DOHH2 (cell line): Measurements from ENCODE around the gene GFRA4.

ENCODE experiments used
- H3F3A ChIP-seq: fragments of 200-600 bp; sonication (generic), shearing (Covaris generic); 2 replicates; pipeline ENCODE4 v1.6.0; 2016; ENCODE audit warnings: antibody characterized with exemption, mild to moderate bottlenecking; ENCODE audit not compliant: control insufficient read depth, insufficient read depth
- H3K27ac ChIP-seq: fragments of 200-600 bp; sonication (generic); 2 replicates; pipeline ENCODE4 v1.5.1; 2014; ENCODE audit warnings: low read depth, mild to moderate bottlenecking, low read length, moderate library complexity
- H3K27me3 ChIP-seq: fragments of 200-600 bp; sonication (generic); 2 replicates; pipeline ENCODE4 v1.6.1; 2014; ENCODE audit warnings: mild to moderate bottlenecking, low read length, mixed read lengths; ENCODE audit not compliant: control insufficient read depth
- H3K36me3 ChIP-seq: fragments of 200-600 bp; sonication (generic); 2 replicates; pipeline ENCODE4 v1.6.1; 2014; ENCODE audit warnings: mild to moderate bottlenecking, low read length, moderate library complexity, mixed read lengths; ENCODE audit not compliant: control insufficient read depth
- H3K4me1 ChIP-seq: fragments of 200-600 bp; sonication (generic); 2 replicates; pipeline ENCODE4 v1.6.1; 2014; ENCODE audit warnings: mild to moderate bottlenecking, low read length, mixed read lengths; ENCODE audit not compliant: control insufficient read depth
- H3K4me2 ChIP-seq: fragments of 200-600 bp; sonication (generic); 2 replicates; pipeline ENCODE4 v1.6.0; 2014; ENCODE audit warnings: mild to moderate bottlenecking, low read length, moderate library complexity
- H3K4me3 ChIP-seq: fragments of 200-600 bp; sonication (generic); 2 replicates; pipeline ENCODE4 v1.5.1; 2014; ENCODE audit warnings: mild to moderate bottlenecking, low read length, mixed read lengths
- H3K79me2 ChIP-seq: fragments of 200-600 bp; sonication (generic); 2 replicates; pipeline ENCODE4 v1.6.1; 2014; ENCODE audit warnings: mild to moderate bottlenecking, low read length, mixed read lengths; ENCODE audit not compliant: control insufficient read depth
- H3K9me2 ChIP-seq: fragments of 200-600 bp; sonication (generic); replicated peaks from 2 replicates; pipeline ENCODE4 v1.6.1; 2014; ENCODE audit warnings: mild to moderate bottlenecking, low read length, mixed read lengths; ENCODE audit not compliant: control insufficient read depth
- H3K9me3 ChIP-seq: fragments of 200-600 bp; sonication (generic); 2 replicates; pipeline ENCODE4 v1.6.1; 2014; ENCODE audit warnings: antibody characterized with exemption, low read length, mixed read lengths; ENCODE audit not compliant: control insufficient read depth, insufficient read depth
- H4K20me1 ChIP-seq: fragments of 200-600 bp; sonication (generic); 2 replicates; pipeline ENCODE4 v1.6.0; 2014; ENCODE audit warnings: low read depth, mild to moderate bottlenecking, antibody characterized with exemption, low read length, moderate library complexity; ENCODE audit not compliant: control insufficient read depth, insufficient read depth
- CTCF ChIP-seq: fragments of 200-600 bp; sonication (generic); IDR thresholded peaks from one replicate; pipeline ENCODE4 v1.5.1; 2014; ENCODE audit warnings: antibody characterized with exemption, mild to moderate bottlenecking, low read depth, low read length; ENCODE audit not compliant: poor library complexity, severe bottlenecking
- EZH2phosphoT487 ChIP-seq: fragments of 200-600 bp; sonication (generic); IDR thresholded peaks from 2 replicates; pipeline ENCODE4 v1.6.1; 2017; ENCODE audit warnings: borderline replicate concordance, mild to moderate bottlenecking, antibody characterized with exemption, low read length, moderate library complexity, mixed read lengths

Gene GFRA4

DNA sequence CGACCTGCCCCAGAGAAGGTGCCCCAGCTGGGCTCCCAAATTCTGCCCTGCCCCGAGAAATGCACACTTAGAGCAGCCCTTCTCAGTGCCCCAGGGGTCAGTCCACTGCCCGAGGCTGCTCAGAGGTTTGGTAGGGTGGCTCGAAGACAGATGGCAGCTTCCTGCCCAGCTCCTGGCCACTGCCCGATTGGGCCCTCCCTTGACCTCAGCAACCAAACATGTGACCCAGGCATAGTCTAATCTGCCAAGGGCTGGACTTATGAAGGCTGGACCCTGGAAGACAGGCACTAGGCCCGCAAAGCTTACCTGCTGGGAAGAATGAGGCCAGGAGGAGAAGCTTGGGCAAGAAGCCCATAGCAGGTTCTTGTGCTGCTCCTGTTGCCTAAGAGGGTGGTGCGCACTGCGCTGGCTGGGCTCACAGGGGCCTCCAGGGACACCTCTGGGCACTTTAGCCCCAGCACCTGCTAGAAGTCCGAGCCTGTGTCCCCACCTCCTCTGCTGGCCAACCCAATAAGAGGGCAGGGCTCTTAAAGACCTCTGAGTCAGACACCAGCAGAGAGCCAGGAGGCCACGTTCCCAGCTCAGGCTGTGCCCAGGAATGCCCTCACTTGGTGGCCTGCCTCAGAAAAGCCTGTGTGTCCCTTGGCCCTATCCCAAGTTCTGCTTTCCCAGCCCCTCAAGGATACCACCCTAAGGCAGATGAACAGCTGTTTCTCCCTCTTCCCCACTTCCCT, 43.7 kb upstream of the GFRA4 start:
- H3K4me2 ChIP-seq = no peak overlapping the region
- TF ChIP-seq CTCF (no peak), EZH2phosphoT487 (no peak)
- H3K9me2 ChIP-seq = no peaks in the 10 kb centered on the region
- no peaks in the 10 kb centered on the region for H3K79me2 ChIP-seq
- no peak overlapping the region for H3K27ac ChIP-seq
- H3K9me3 ChIP-seq = no peaks in the 10 kb centered on the region
- H3K36me3 ChIP-seq = no peaks in the 10 kb centered on the region
- no peaks in the 10 kb centered on the region for H3F3A ChIP-seq
- H3K27me3 ChIP-seq = 0 out of 2 replicates have a peak, but pooled peaks cover 2% of the 10 kb centered on the region
- no peaks in the 10 kb centered on the region for H4K20me1 ChIP-seq
- H3K4me1 ChIP-seq = no peaks in the 10 kb centered on the region
- no peak overlapping the region for H3K4me3 ChIP-seq

- H3K36me3 ChIP-seq = no peaks in the 10 kb centered on the region
- no peaks in the 10 kb centered on the region for H3K79me2 ChIP-seq
- no peak overlapping the region for H3K4me2 ChIP-seq
- H4K20me1 ChIP-seq = no peaks in the 10 kb centered on the region
- H3K9me3 ChIP-seq = no peaks in the 10 kb centered on the region
- no peaks in the 10 kb centered on the region for H3F3A ChIP-seq
- H3K4me1 ChIP-seq = no peaks in the 10 kb centered on the region
- H3K27ac ChIP-seq = no peak overlapping the region
- H3K4me3 ChIP-seq = no peak overlapping the region
- TF ChIP-seq EZH2phosphoT487 = no peak
- TF ChIP-seq CTCF = no peak
- H3K9me2 ChIP-seq = no peaks in the 10 kb centered on the region
- 0 out of 2 replicates have a peak, but pooled peaks cover 2% of the 10 kb centered on the region for H3K27me3 ChIP-seq
Observed at GRCh38 chr20:3705970-3706739, 43.0 kb upstream of the GFRA4 start.

DNA sequence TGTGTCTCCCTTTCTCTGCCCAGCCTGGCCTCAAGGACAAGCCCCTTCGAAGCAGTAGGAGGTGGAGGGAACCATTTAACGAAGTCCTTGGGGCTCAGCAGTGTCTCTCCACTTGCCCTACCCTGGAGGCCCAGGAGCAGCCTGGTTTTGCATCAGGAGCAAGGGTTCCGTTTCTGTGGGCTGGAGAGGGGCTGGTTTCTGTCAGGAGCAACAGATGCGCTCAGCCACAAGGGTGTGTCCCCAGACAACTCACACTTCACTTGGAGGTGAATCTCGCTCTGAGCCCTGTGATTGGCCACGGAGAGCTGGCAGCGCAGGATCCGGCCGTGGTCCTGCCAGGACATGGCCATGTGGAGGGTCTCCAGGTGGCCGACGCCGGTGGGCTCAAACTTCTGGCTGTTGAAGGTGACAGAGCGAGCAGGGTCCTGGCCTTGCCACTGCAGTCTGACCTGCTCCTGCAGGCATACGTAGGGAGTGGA, 42.3 kb upstream of the GFRA4 start:
- H3F3A ChIP-seq = no peaks in the 10 kb centered on the region
- 0 out of 2 replicates have a peak, but pooled peaks cover 2% of the 10 kb centered on the region for H3K27me3 ChIP-seq
- no peaks in the 10 kb centered on the region for H3K79me2 ChIP-seq
- no peak overlapping the region for H3K4me2 ChIP-seq
- no peaks in the 10 kb centered on the region for H3K9me2 ChIP-seq
- no peaks in the 10 kb centered on the region for H4K20me1 ChIP-seq
- H3K27ac ChIP-seq = no peak overlapping the region
- no peaks in the 10 kb centered on the region for H3K9me3 ChIP-seq
- no peak overlapping the region for H3K4me3 ChIP-seq
- no peaks in the 10 kb centered on the region for H3K4me1 ChIP-seq
- no peak for TF ChIP-seq CTCF
- no peak for TF ChIP-seq EZH2phosphoT487
- H3K36me3 ChIP-seq = no peaks in the 10 kb centered on the region
